Fibroblast of lung (primary cell): ENCODE measurements around the gene PDGFA. TPM values are rescaled to one million over a fixed set of nuclear protein-coding genes. Genes with fewer than 3 reads are reported as not detected.
A peak's percentile ranks its signal among the peaks of the same experiment; 100 is the strongest.

Experiments used
- DNase-seq, 2 donors: peaks; one replicate each; pipeline versions ENCODE4 v3.0.0 to v3.0.0-alpha.2; 2010; ENCODE audit warnings: low read depth in 2 of 2
- H2AFZ ChIP-seq: 2 replicates; pipeline ENCODE4 v1.5.1; 2012; ENCODE audit warnings: low read length, control low read depth, inconsistent platforms
- H3K27ac ChIP-seq: 2 replicates; pipeline ENCODE4 v1.5.1; 2011; ENCODE audit warnings: low read length, control low read depth; ENCODE audit not compliant: insufficient read depth
- H3K27me3 ChIP-seq: 2 replicates; pipeline ENCODE4 v1.5.1; 2011; ENCODE audit warnings: mild to moderate bottlenecking, low read length; ENCODE audit not compliant: control insufficient read depth, insufficient read depth
- H3K36me3 ChIP-seq: 2 replicates; pipeline ENCODE4 v1.5.1; 2011; ENCODE audit warnings: low read length; ENCODE audit not compliant: control insufficient read depth, insufficient read depth
- H3K4me1 ChIP-seq: 2 replicates; pipeline ENCODE4 v1.5.1; 2011; ENCODE audit warnings: low read length; ENCODE audit not compliant: control insufficient read depth, insufficient read depth; ENCODE audit errors: extremely low read depth
- H3K4me2 ChIP-seq: 2 replicates; pipeline ENCODE4 v1.5.1; 2011; ENCODE audit warnings: low read length, control low read depth; ENCODE audit not compliant: insufficient read depth; ENCODE audit errors: extremely low read depth
- H3K4me3 ChIP-seq, 4 experiments: fragments of 200-600 bp in 1 of 4; sonication (generic) in 1 of 4; replicated peaks in 1 of 4; 2 replicates each; pipeline ENCODE4 v1.5.1; 2011 to 2016; ENCODE audit warnings: low read length in 4 of 4, low read depth in 3 of 4, mild to moderate bottlenecking in 3 of 4, control low read depth in 2 of 4, inconsistent platforms in 1 of 4, mixed read lengths in 1 of 4; ENCODE audit not compliant: insufficient read depth in 1 of 4; ENCODE audit errors: control extremely low read depth in 1 of 4
- H3K79me2 ChIP-seq: 2 replicates; pipeline ENCODE4 v1.5.1; 2012; ENCODE audit warnings: mild to moderate bottlenecking, low read length, inconsistent platforms; ENCODE audit not compliant: control insufficient read depth, insufficient read depth
- H3K9ac ChIP-seq: 2 replicates; pipeline ENCODE4 v1.5.1; 2011; ENCODE audit warnings: mild to moderate bottlenecking, low read length, control low read depth; ENCODE audit not compliant: insufficient read depth
- H3K9me3 ChIP-seq: 2 replicates; pipeline ENCODE4 v1.5.1; 2012; ENCODE audit warnings: low read depth, low read length; ENCODE audit not compliant: control insufficient read depth, insufficient read depth
- H4K20me1 ChIP-seq: 2 replicates; pipeline ENCODE4 v1.5.1; 2011; ENCODE audit warnings: low read length; ENCODE audit not compliant: control insufficient read depth, insufficient read depth; ENCODE audit errors: extremely low read depth
- EZH2 ChIP-seq: IDR thresholded peaks from 2 replicates; pipeline ENCODE4 v1.5.1; 2012; ENCODE audit warnings: low read length, control low read depth, mild to moderate bottlenecking; ENCODE audit errors: missing control alignments
- polyA plus RNA-seq, 2 donors: library from polyadenylated mRNA; depleted of rRNA in 1 of 2; stranded (reverse) in 1 of 2; unstranded in 1 of 2; fragments of >200 nt; gene quantifications; 2 replicates each; pipeline ENCODE4 v1.2.1, GENCODE V29; 2011 to 2012; ENCODE audit warnings: missing spikeins in 1 of 2
- total RNA-seq: library from RNA; depleted of rRNA; stranded (reverse); fragments of >200 nt; gene quantifications from 2 replicates; pipeline ENCODE4 v1.2.1, GENCODE V29; 2014
- TF ChIP-seq, protein P1 (sequence below), 2 donors: IDR thresholded peaks in 1 of 2; conservative IDR thresholded peaks in 1 of 2; 1 replicate in 1 of 2; 2 replicates in 1 of 2; pipeline ENCODE4 v1.5.1; 2011 to 2012; ENCODE audit warnings: low read length in 2 of 2, control low read depth in 1 of 2, inconsistent platforms in 1 of 2, low read depth in 1 of 2, mild to moderate bottlenecking in 1 of 2

PDGFA gene
- total and polyA plus RNA-seq, 2 donors (not counting 1 experiment from before 2014, with no cell fraction given) = 13.5 to 16.9 TPM

- Histone ChIP-seq H4K20me1 (no peaks in the 10 kb centered on the region), H3K4me1 (peaks cover 18% of the 10 kb centered on the region), H2AFZ (no peak overlapping the region), H3K79me2 (peaks cover 15% of the 10 kb centered on the region), H3K9me3 (no peaks in the 10 kb centered on the region), H3K36me3 (peaks cover 4% of the 10 kb centered on the region), H3K27me3 (no peaks in the 10 kb centered on the region), H3K27ac (peak overlapping the region; percentile 46), H3K4me2 (no peak overlapping the region), H3K9ac (no peak overlapping the region), H3K4me3 (no peak overlapping the region)
- DNase-seq = peak in 1 of 2 donors; percentile 74
- TF ChIP-seq, protein P1, sequence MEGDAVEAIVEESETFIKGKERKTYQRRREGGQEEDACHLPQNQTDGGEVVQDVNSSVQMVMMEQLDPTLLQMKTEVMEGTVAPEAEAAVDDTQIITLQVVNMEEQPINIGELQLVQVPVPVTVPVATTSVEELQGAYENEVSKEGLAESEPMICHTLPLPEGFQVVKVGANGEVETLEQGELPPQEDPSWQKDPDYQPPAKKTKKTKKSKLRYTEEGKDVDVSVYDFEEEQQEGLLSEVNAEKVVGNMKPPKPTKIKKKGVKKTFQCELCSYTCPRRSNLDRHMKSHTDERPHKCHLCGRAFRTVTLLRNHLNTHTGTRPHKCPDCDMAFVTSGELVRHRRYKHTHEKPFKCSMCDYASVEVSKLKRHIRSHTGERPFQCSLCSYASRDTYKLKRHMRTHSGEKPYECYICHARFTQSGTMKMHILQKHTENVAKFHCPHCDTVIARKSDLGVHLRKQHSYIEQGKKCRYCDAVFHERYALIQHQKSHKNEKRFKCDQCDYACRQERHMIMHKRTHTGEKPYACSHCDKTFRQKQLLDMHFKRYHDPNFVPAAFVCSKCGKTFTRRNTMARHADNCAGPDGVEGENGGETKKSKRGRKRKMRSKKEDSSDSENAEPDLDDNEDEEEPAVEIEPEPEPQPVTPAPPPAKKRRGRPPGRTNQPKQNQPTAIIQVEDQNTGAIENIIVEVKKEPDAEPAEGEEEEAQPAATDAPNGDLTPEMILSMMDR (conservative IDR thresholded peaks at IDR 0.05 in 1 of 2, IDR thresholded peaks at IDR 0.05 in 1 of 2; ENCODE audit: low read depth in 1 of 2, low read length in 2 of 2) = no peak
- TF ChIP-seq EZH2 = no peak
These were observed 6.9 kb downstream of the PDGFA start for GRCh38 chr7:512541-513311.

DNA sequence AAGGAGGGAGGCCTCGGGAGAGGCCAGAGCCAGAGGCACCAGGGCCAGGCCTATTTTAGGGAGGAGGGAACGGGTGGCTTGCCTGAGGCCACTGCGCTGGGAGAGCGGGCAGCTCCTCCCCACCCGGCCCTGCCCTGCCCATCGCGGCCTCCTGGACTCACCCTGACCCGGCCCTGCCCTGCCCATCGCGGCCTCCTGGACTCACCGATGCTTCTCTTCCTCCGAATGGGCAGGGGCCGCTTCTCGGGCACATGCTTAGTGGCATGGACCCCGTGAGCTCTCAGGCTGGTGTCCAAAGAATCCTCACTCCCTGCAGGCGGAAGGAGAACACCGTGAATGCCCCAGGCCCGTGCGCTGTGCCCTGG, 7.5 kb downstream of the PDGFA start:
- H3K27me3 ChIP-seq = no peaks in the 10 kb centered on the region
- H3K4me3 ChIP-seq = no peak overlapping the region
- H3K4me1 ChIP-seq = peaks cover 18% of the 10 kb centered on the region
- H3K4me2 ChIP-seq = no peak overlapping the region
- peaks cover 15% of the 10 kb centered on the region for H3K79me2 ChIP-seq
- H4K20me1 ChIP-seq = no peaks in the 10 kb centered on the region
- no peak overlapping the region for H3K9ac ChIP-seq
- H3K27ac ChIP-seq = no peak overlapping the region
- TF ChIP-seq, protein P1 (conservative IDR thresholded peaks at IDR 0.05 in 1 of 2, IDR thresholded peaks at IDR 0.05 in 1 of 2; ENCODE audit: low read depth in 1 of 2, low read length in 2 of 2) = no peak
- no peak for TF ChIP-seq EZH2
- no peak for DNase-seq
- peaks cover 4% of the 10 kb centered on the region for H3K36me3 ChIP-seq
- H3K9me3 ChIP-seq = no peaks in the 10 kb centered on the region
- H2AFZ ChIP-seq = no peak overlapping the region

DNA sequence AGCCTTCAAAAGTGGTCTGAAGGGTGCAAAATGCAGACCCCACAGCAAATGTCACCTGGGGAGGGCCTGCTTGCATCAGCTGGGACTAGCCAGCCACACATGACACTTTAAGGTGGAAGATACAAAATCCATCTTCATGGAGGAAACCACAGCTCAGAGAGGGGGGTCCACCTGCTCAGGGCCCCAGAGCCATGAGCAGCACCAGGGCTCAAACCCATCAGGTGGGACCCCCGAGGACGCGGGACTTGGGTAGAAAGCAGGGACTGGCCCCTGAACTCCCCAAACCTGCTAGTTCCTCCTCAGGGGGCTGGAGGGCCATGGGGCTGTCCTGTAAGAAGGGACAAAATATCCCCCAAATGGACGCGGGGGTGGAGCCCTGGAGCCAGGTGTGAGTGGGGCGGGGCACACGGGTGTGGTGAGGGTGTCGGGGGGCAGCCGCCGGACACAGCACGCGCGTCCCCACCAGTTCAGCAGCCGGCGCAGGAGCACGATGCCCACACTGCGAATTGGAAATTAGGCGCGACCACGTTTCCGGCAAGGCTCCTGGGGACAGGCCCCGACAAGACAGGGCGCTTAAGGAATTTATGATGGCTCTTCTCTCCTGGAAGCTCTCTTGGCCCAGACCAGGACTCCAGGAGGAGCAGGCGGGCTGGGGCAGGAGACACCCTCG, 8.0 kb downstream of the PDGFA start:
- DNase-seq = no peak
- H3K27me3 ChIP-seq = no peaks in the 10 kb centered on the region
- no peaks in the 10 kb centered on the region for H4K20me1 ChIP-seq
- H3K9me3 ChIP-seq = no peaks in the 10 kb centered on the region
- H3K9ac ChIP-seq = no peak overlapping the region
- H3K4me3 ChIP-seq = no peak overlapping the region
- TF ChIP-seq, protein P1 (conservative IDR thresholded peaks at IDR 0.05 in 1 of 2, IDR thresholded peaks at IDR 0.05 in 1 of 2; ENCODE audit: low read depth in 1 of 2, low read length in 2 of 2) = no peak
- no peak for TF ChIP-seq EZH2
- peaks cover 4% of the 10 kb centered on the region for H3K36me3 ChIP-seq
- H3K4me2 ChIP-seq = no peak overlapping the region
- peaks cover 15% of the 10 kb centered on the region for H3K79me2 ChIP-seq
- no peak overlapping the region for H2AFZ ChIP-seq
- peaks cover 18% of the 10 kb centered on the region for H3K4me1 ChIP-seq
- H3K27ac ChIP-seq = no peak overlapping the region
